Endodermal cell (in vitro differentiated cells): ENCODE results near the gene TPPP. TPM values are rescaled to one million over a fixed set of nuclear protein-coding genes. Genes with fewer than 3 reads are reported as not detected.

Experiments used
- DNase-seq: peaks from one replicate; pipeline ENCODE4 v3.0.0-alpha.2; 2017
- H3K27ac ChIP-seq: 2 replicates; pipeline ENCODE4 v1.5.1; 2013; ENCODE audit warnings: mild to moderate bottlenecking, low read depth, low read length, moderate library complexity
- H3K27me3 ChIP-seq: 2 replicates; pipeline ENCODE4 v1.6.1; 2013; ENCODE audit warnings: mild to moderate bottlenecking, low read length, moderate library complexity; ENCODE audit not compliant: insufficient read depth, control insufficient read depth, poor library complexity, severe bottlenecking
- H3K36me3 ChIP-seq: 2 replicates; pipeline ENCODE4 v1.7.0; 2013; ENCODE audit warnings: mild to moderate bottlenecking, low read length, moderate library complexity; ENCODE audit not compliant: control insufficient read depth, insufficient read depth
- H3K4me1 ChIP-seq: one replicate; pipeline ENCODE4 v1.7.0; 2013; ENCODE audit warnings: low read length; ENCODE audit not compliant: control insufficient read depth, insufficient read depth
- H3K4me3 ChIP-seq: 2 replicates; pipeline ENCODE4 v1.5.1; 2013; ENCODE audit warnings: mild to moderate bottlenecking, low read length, moderate library complexity
- H3K9ac ChIP-seq: 2 replicates; pipeline ENCODE4 v1.6.1; 2013; ENCODE audit warnings: mild to moderate bottlenecking, low read length, moderate library complexity; ENCODE audit not compliant: poor library complexity, severe bottlenecking; ENCODE audit errors: extremely low read depth
- H3K9me3 ChIP-seq: 2 replicates; pipeline ENCODE4 v1.6.1; 2013; ENCODE audit warnings: mild to moderate bottlenecking, low read length, moderate library complexity; ENCODE audit not compliant: control insufficient read depth
- H3K27ac Mint-ChIP-seq: 2 replicates; pipeline ENCODE4 v1.8.0; 2020; ENCODE audit warnings: mixed read lengths
- H3K27me3 Mint-ChIP-seq: 2 replicates; pipeline ENCODE4 v1.8.0; 2021; ENCODE audit warnings: mild to moderate bottlenecking, mixed read lengths; ENCODE audit not compliant: insufficient read depth
- H3K36me3 Mint-ChIP-seq: 2 replicates; pipeline ENCODE4 v1.8.0; 2020; ENCODE audit warnings: low read depth, mixed read lengths
- H3K4me1 Mint-ChIP-seq: 2 replicates; pipeline ENCODE4 v1.8.0; 2020; ENCODE audit warnings: mixed read lengths
- H3K4me3 Mint-ChIP-seq: 2 replicates; pipeline ENCODE4 v1.8.0; 2020; ENCODE audit warnings: mild to moderate bottlenecking, moderate library complexity, mixed read lengths
- H3K9me3 Mint-ChIP-seq: 2 replicates; pipeline ENCODE4 v1.8.0; 2020; ENCODE audit warnings: mild to moderate bottlenecking, mixed read lengths
- CTCF ChIP-seq: fragments of 200-600 bp; sonication (generic); conservative IDR thresholded peaks from 2 replicates; pipeline ENCODE4 v1.5.0; 2021; ENCODE audit warnings: antibody characterized with exemption, mild to moderate bottlenecking
- WGBS, 2 experiments: methylation state at CpG; one replicate each; pipeline versions ENCODE4 v1.1.5 to v1.1.7; 2013; ENCODE audit warnings: missing lambda C conversion rate in 2 of 2, mixed read lengths in 1 of 2; ENCODE audit not compliant: insufficient coverage in 1 of 2, insufficient read length in 1 of 2; 5-methylcytosine and 5-hydroxymethylcytosine counted together
- total RNA-seq, 2 donors: library from RNA; stranded (reverse); fragmentation: NEBNext Ultra II Directional in 1 of 2; extraction: Animal tissue kit (Norgen Biotek cat#: 25700) in 1 of 2; gene quantifications; 2 replicates in 1 of 2; 3 replicates in 1 of 2; pipeline ENCODE4 v1.2.1, GENCODE V29; 2021

The TPPP gene
- total RNA-seq, 2 donors from 2014 or later: 0.22 to 0.70 TPM

DNA sequence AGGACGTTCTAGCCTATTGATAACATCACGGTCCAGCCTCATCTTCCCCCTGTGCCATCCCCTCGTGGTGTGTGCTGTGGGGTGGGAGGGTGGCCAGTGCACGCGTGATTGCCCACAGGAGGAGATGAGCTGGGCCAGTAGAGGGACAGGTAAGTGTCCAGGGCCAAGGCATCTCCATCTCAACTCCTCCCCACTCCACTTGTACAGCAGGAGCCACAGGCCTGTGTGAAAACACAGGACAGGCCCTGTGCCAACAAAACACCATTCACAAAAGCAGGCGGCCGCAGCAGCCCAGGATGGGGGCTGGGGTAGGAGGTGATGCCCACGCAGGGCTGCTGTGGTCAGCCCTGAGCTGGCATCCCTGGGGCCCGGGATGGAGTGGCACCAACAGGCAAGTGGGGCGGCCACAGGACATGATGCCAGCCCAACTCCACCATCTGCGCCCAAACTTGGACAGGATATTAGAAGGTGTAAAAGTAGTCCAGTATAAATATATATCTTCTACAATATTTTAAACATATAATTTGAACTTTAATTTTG is 32.6 kb downstream of the TPPP start:
- H3K9me3 Mint-ChIP-seq: peaks cover 6% of the 10 kb centered on the region
- no peak overlapping the region for H3K4me3 Mint-ChIP-seq
- Histone ChIP-seq H3K27me3 (no peaks in the 10 kb centered on the region), H3K9me3 (peaks cover 6% of the 10 kb centered on the region), H3K4me3 (no peak overlapping the region), H3K9ac (no peak overlapping the region), H3K4me1 (no peaks in the 10 kb centered on the region), H3K36me3 (peaks cover 45% of the 10 kb centered on the region), H3K27ac (no peak overlapping the region)
- WGBS, 2 experiments: 85 to 93% methylated on average over 3 to 9 of the region's 11 CpGs
- no peak for TF ChIP-seq CTCF
- peaks cover 66% of the 10 kb centered on the region for H3K36me3 Mint-ChIP-seq
- no peak overlapping the region for H3K27ac Mint-ChIP-seq
- no peaks in the 10 kb centered on the region for H3K4me1 Mint-ChIP-seq
- no peak for DNase-seq
- no peaks in the 10 kb centered on the region for H3K27me3 Mint-ChIP-seq

DNA sequence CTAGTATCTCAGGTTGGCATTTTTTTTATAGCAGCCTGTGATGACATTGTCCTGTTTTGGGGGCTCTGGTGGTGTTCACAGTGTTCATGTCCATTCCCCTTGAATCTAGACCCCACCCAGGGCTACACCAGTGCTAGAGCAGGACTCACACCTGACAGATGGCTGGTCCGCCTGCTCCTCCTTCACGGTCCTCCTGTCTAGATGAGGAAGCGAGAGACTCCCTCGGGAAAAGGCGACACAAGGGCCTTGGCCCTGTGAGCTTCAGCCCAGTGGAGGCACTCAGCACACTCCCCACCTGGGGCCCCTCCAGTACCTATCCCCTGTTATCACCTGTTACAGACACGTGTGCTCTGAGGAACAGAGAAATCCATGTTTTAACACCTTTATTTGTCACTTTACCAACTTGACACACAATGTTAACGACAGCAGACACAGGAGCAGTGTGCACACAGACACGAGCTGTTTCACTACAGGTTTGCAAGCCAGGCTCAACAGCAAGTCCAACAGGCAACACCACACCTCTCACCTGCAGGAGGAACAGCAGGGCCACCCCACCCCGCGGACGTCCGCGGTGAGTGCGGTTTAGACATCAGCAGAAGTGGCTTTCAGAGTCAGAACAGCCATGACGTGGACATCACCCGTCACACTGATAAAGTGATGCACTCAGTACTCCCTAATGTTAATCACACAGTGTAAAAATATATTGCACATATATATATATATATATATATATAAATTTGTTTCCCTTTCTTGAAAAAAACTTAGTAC is 33.5 kb downstream of the TPPP start:
- H3K4me3 Mint-ChIP-seq: no peak overlapping the region
- Histone ChIP-seq H3K4me3 (no peak overlapping the region), H3K36me3 (peaks cover 46% of the 10 kb centered on the region), H3K4me1 (no peaks in the 10 kb centered on the region), H3K27me3 (no peaks in the 10 kb centered on the region), H3K9ac (no peak overlapping the region), H3K9me3 (peaks cover 6% of the 10 kb centered on the region), H3K27ac (no peak overlapping the region)
- no peak for TF ChIP-seq CTCF
- H3K9me3 Mint-ChIP-seq: peaks cover 6% of the 10 kb centered on the region
- H3K27me3 Mint-ChIP-seq: no peaks in the 10 kb centered on the region
- H3K27ac Mint-ChIP-seq: no peak overlapping the region
- peaks cover 66% of the 10 kb centered on the region for H3K36me3 Mint-ChIP-seq
- DNase-seq: no peak
- H3K4me1 Mint-ChIP-seq: no peaks in the 10 kb centered on the region
- WGBS, 2 experiments: 96 to 97% methylated on average over 5 to 16 of the region's 16 CpGs

DNA sequence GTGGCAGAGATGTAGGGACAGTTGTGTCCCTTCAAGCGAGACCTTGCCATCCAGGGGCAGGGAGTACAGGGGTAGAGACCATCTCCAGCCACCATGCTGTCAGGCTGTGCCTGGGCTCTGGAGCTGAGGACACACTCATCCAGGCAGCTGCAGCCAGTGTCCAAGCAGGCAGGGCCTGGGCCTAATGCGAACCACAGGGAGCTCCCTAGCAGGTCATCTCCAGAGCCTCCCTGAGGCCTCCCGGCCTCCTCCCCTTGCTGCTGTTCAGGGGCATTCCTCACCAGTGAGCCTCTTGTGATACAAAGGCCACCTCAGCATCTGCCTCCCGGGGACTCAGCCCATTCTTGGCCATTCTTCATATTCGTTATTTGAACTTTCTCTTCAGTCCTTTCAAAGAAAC is 35.0 kb downstream of the TPPP start:
- Histone ChIP-seq H3K27ac (no peak overlapping the region), H3K9ac (no peak overlapping the region), H3K9me3 (peaks cover 15% of the 10 kb centered on the region), H3K27me3 (no peaks in the 10 kb centered on the region), H3K36me3 (peaks cover 62% of the 10 kb centered on the region), H3K4me1 (no peaks in the 10 kb centered on the region), H3K4me3 (no peak overlapping the region)
- Mint-ChIP-seq H3K27me3 (no peaks in the 10 kb centered on the region), H3K4me1 (no peaks in the 10 kb centered on the region), H3K9me3 (peaks cover 9% of the 10 kb centered on the region), H3K4me3 (no peak overlapping the region), H3K36me3 (peaks cover 60% of the 10 kb centered on the region), H3K27ac (no peak overlapping the region)
- no peak for DNase-seq
- TF ChIP-seq CTCF: no peak
- WGBS, 2 experiments: 91 to 96% methylated on average over 4 to 5 of the region's 5 CpGs
